Kidney (tissue), 14 donors: Measurements from ENCODE around the gene CDK6. TPM values are rescaled to one million over a fixed set of nuclear protein-coding genes. Genes with fewer than 3 reads are reported as not detected.

ENCODE experiments used
- DNase-seq, 5 donors: peaks; one replicate each; pipeline ENCODE4 v3.0.0-alpha.2; 2013 to 2020
- FAIRE-seq: peaks from 2 replicates; lab custom pipeline; 2012; peaks lifted over from hg19 to GRCh38; lab: Jason Lieb, UNC
- H3K27ac ChIP-seq, 2 donors: one replicate each; pipeline ENCODE4 v1.7.0; 2013; ENCODE audit warnings: low read depth in 2 of 2, low read length in 2 of 2, inconsistent platforms in 1 of 2
- H3K27me3 ChIP-seq: one replicate; pipeline ENCODE4 v1.7.1; 2013; ENCODE audit warnings: low read length, inconsistent platforms; ENCODE audit not compliant: control insufficient read depth, insufficient read depth
- H3K36me3 ChIP-seq, 3 donors: one replicate each; pipeline versions ENCODE4 v1.7.0 to v1.7.1; 2013; ENCODE audit warnings: low read length in 3 of 3, control low read depth in 1 of 3, inconsistent platforms in 1 of 3; ENCODE audit not compliant: insufficient read depth in 3 of 3, control insufficient read depth in 2 of 3
- H3K4me1 ChIP-seq, 3 donors: one replicate each; pipeline versions ENCODE4 v1.7.0 to v1.7.1; 2013; ENCODE audit warnings: low read length in 3 of 3, inconsistent platforms in 1 of 3, low read depth in 1 of 3; ENCODE audit not compliant: control insufficient read depth in 2 of 3, insufficient read depth in 2 of 3
- H3K4me3 ChIP-seq, 3 donors: one replicate each; pipeline versions ENCODE4 v1.7.0 to v1.8.1; 2013; ENCODE audit warnings: low read length in 3 of 3, control low read depth in 1 of 3, inconsistent platforms in 1 of 3
- H3K9ac ChIP-seq, 3 donors: one replicate each; pipeline versions ENCODE4 v1.7.0 to v1.7.1; 2013; ENCODE audit warnings: low read length in 3 of 3, control low read depth in 1 of 3, inconsistent platforms in 1 of 3
- H3K9me3 ChIP-seq, 3 donors: one replicate each; pipeline versions ENCODE4 v1.7.0 to v1.7.1; 2013; ENCODE audit warnings: low read length in 3 of 3, control low read depth in 1 of 3, inconsistent platforms in 1 of 3; ENCODE audit not compliant: control insufficient read depth in 2 of 3, insufficient read depth in 1 of 3
- intact Hi-C: fragments of 100-400 bp; cut with DNase I; formaldehyde crosslinking; loops from one replicate; pipeline ENCODE4 v1.11.1; 2022
- polyA plus RNA-seq: library from polyadenylated mRNA; stranded (reverse); fragments of 350-450 nt; fragmentation: Illumina TruSeq; extraction: RNeasy Lipid Tissue Mini Kit (QIAGEN cat#74804); gene quantifications from one replicate; pipeline ENCODE4 v1.2.3, GENCODE V29; 2014; ENCODE audit warnings: low read depth, low replicate concordance; ENCODE audit not compliant: insufficient read depth
- total RNA-seq: library from RNA; stranded (reverse); fragmentation: NEBNext Ultra II Directional; extraction: Animal tissue kit (Norgen Biotek cat#: 25700); gene quantifications from one replicate; pipeline ENCODE4 v1.2.1, GENCODE V29; 2021
- TF ChIP-seq, protein P1 (sequence below): IDR thresholded peaks from 3 replicates; pipeline ENCODE4 v1.5.1; 2012; ENCODE audit warnings: mild to moderate bottlenecking, moderate library complexity, borderline replicate concordance; ENCODE audit not compliant: insufficient read depth; ENCODE audit errors: extremely low read depth
- donor health status: control.
- donor health status: control.
- donor health status: control.
- donor health status: control.
- donor health status: control.
- donor health status: DM: yes; HTN: yes; CAD: no.
- donor health status: Normal renal cell carcinoma (clear cell type).

CDK6 gene
- total and polyA plus RNA-seq, 2 donors from 2014 or later: 3.6 to 20.8 TPM

DNA sequence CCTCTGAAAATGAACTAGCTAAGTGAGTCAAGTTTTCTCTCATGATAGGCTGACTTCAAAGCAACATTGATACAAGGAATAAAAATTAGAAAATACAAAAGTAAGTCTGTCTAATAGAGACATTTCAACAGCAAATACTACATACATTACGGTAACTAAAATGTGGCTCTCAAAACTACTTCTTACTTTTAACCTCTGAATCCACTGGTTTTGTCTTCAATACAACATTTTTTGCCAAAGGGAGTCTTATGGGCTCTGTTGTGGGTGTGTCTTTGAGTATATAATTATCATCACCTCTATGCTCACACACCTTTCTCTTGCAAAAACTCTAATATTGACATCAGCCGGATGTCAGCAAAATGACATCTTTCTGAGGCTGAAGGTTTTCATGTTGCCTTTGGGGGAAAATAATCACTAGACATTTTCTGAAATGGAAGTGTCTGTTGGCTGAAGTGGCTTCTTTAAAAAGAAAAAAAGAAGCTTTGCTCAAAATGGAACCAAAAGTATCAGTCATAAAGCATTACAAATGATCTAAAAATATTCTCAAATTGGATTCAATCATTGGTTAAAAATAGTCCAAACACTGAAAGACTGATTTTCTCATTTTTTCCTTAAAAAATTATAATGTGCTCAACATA is 204.4 kb downstream of the CDK6 start:
- FAIRE-seq (no peak), DNase-seq (no peak)
- TF ChIP-seq, protein P1, sequence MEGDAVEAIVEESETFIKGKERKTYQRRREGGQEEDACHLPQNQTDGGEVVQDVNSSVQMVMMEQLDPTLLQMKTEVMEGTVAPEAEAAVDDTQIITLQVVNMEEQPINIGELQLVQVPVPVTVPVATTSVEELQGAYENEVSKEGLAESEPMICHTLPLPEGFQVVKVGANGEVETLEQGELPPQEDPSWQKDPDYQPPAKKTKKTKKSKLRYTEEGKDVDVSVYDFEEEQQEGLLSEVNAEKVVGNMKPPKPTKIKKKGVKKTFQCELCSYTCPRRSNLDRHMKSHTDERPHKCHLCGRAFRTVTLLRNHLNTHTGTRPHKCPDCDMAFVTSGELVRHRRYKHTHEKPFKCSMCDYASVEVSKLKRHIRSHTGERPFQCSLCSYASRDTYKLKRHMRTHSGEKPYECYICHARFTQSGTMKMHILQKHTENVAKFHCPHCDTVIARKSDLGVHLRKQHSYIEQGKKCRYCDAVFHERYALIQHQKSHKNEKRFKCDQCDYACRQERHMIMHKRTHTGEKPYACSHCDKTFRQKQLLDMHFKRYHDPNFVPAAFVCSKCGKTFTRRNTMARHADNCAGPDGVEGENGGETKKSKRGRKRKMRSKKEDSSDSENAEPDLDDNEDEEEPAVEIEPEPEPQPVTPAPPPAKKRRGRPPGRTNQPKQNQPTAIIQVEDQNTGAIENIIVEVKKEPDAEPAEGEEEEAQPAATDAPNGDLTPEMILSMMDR: no peak
- Histone ChIP-seq H3K9me3 (peaks cover 0 to 2% (median 0%) of the 10 kb centered on the region in 3 donors), H3K9ac (no peak overlapping the region), H3K27ac (no peak overlapping the region), H3K36me3 (no peaks in the 10 kb centered on the region), H3K27me3 (no peaks in the 10 kb centered on the region), H3K4me1 (peaks cover 0 to 16% (median 8%) of the 10 kb centered on the region in 3 donors), H3K4me3 (no peak overlapping the region)
- intact Hi-C loops: no loop called here

GRCh38 chr7:92631067-92631849 is 205.1 kb downstream of the CDK6 start:
- no peak for FAIRE-seq
- Histone ChIP-seq H3K27me3 (no peaks in the 10 kb centered on the region), H3K9ac (no peak overlapping the region), H3K36me3 (no peaks in the 10 kb centered on the region), H3K27ac (no peak overlapping the region), H3K4me1 (peaks cover 0 to 16% (median 8%) of the 10 kb centered on the region in 3 donors), H3K4me3 (no peak overlapping the region), H3K9me3 (peaks cover 0 to 2% (median 0%) of the 10 kb centered on the region in 3 donors)
- intact Hi-C loops: no loop called here
- DNase-seq: no peak
- TF ChIP-seq, protein P1: no peak

- H3K27me3 ChIP-seq: no peaks in the 10 kb centered on the region
- intact Hi-C loops: no loop called here
- no peaks in the 10 kb centered on the region for H3K36me3 ChIP-seq
- DNase-seq (no peak), FAIRE-seq (no peak)
- peaks cover 0 to 2% (median 0%) of the 10 kb centered on the region in 3 donors for H3K9me3 ChIP-seq
- H3K4me3 ChIP-seq: no peak overlapping the region
- peaks cover 0 to 7% (median 3%) of the 10 kb centered on the region in 3 donors for H3K4me1 ChIP-seq
- no peak overlapping the region for H3K27ac ChIP-seq
- H3K9ac ChIP-seq: no peak overlapping the region
- TF ChIP-seq, protein P1: no peak
These were observed 206.6 kb downstream of the CDK6 start for GRCh38 chr7:92629779-92630178.
